ENCODE results near the gene RHBDL1. TPM values are rescaled to one million over a fixed set of nuclear protein-coding genes. Genes with fewer than 3 reads are reported as not detected.
A peak's percentile ranks its signal among the peaks of the same experiment; 100 is the strongest.

The RHBDL1 gene
- total RNA-seq, 1 experiment from 2014 or later, result 1.5 TPM

- peaks cover 33% of the 10 kb centered on the region for H3K4me1 ChIP-seq (ENCODE audit: insufficient read depth, low read length, poor library complexity, severe bottlenecking)
- POLR2A ChIA-PET (ENCODE audit: low non-redundant PET), result interaction anchor here (0.6 kb wide), 1 partner anchor 15 kb away, joined by 3 read pairs; no protein-coding TSS in a partner anchor
- no peak for TF ChIP-seq EZH2 (IDR thresholded peaks at IDR 0.05; ENCODE audit: borderline replicate concordance, low read depth, low read length, poor library complexity, severe bottlenecking)
- TF ChIP-seq CTCF (conservative IDR thresholded peaks at IDR 0.05; ENCODE audit: low read depth, low read length), result no peak
These were observed 5.7 kb downstream of the RHBDL1 start for GRCh38 chr16:680967-681745.

DNA sequence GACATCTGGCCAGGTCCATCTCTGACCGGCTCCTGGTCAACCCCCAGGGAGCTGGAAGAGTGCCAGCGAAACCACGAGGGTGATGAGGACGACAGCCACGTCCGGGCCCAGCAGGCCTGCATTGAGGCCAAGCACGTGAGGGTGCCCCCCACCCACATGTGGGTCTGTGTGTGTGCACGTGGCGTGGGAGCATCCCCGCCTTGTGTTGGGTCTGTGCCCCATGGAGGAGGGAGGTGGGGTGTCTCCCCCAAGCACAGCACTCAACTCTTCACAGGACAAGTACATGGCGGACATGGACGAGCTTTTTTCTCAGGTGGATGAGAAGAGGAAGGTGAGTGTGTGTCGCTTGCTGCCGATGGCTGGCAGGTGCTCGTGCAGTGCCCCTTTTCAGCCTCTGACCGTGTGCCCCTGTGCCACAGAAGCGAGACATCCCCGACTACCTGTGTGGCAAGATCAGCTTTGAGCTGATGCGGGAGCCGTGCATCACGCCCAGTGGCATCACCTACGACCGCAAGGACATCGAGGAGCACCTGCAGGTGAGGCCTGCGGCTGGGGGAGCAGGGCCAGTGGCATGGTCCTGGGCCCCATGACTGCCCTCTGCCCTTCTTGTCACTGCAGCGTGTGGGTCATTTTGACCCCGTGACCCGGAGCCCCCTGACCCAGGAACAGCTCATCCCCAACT, 6.4 kb downstream of the RHBDL1 start:
- ChIA-PET CTCF (interaction anchor here (0.5 kb wide), 1 partner anchor 17 kb away, joined by 8 read pairs; no protein-coding TSS in a partner anchor), POLR2A (ENCODE audit: low non-redundant PET) (interaction anchor here (0.6 kb wide), 1 partner anchor 14 kb away, joined by 3 read pairs; no protein-coding TSS in a partner anchor)
- BruUV-seq (replicated peaks), result TSS peak; percentile 90
- peaks cover 25% of the 10 kb centered on the region for H3K36me3 ChIP-seq (ENCODE audit: insufficient read depth, low read length, poor library complexity, severe bottlenecking)
- intact Hi-C loops (cut with micrococcal nuclease; ENCODE audit: unreplicated experiment), result no loop called here
- no peaks in the 10 kb centered on the region for H3K27me3 ChIP-seq (replicated peaks; ENCODE audit: insufficient read depth, low read depth, low read length, poor library complexity)
- H3K4me3 ChIP-seq (ENCODE audit: low read depth, low read length, poor library complexity, severe bottlenecking), result peak overlapping the region; percentile 94
- TF ChIP-seq EZH2 (IDR thresholded peaks at IDR 0.05; ENCODE audit: borderline replicate concordance, low read depth, low read length, poor library complexity, severe bottlenecking), result no peak
- TF ChIP-seq CTCF (conservative IDR thresholded peaks at IDR 0.05; ENCODE audit: low read depth, low read length), result no peak
- peaks cover 33% of the 10 kb centered on the region for H3K4me1 ChIP-seq (ENCODE audit: insufficient read depth, low read length, poor library complexity, severe bottlenecking)
- no peak for DNase-seq (ENCODE audit: low spot score)
- H3K9me3 ChIP-seq (ENCODE audit: low read depth, low read length, poor library complexity, severe bottlenecking), result no peaks in the 10 kb centered on the region
- peak overlapping the region; percentile 86 for H3K27ac ChIP-seq (ENCODE audit: low read depth, low read length, poor library complexity, severe bottlenecking)

More at GRCh38 chr16:680967-681745, 5.7 kb downstream of the RHBDL1 start:
- H3K27me3 ChIP-seq (replicated peaks; ENCODE audit: insufficient read depth, low read depth, low read length, poor library complexity), result no peaks in the 10 kb centered on the region
- peak; percentile 52 for DNase-seq (ENCODE audit: low spot score)
- H3K9me3 ChIP-seq (ENCODE audit: low read depth, low read length, poor library complexity, severe bottlenecking), result no peaks in the 10 kb centered on the region
- BruUV-seq (replicated peaks), result no TSS peak
- peaks cover 23% of the 10 kb centered on the region for H3K36me3 ChIP-seq (ENCODE audit: insufficient read depth, low read length, poor library complexity, severe bottlenecking)
- H3K4me3 ChIP-seq (ENCODE audit: low read depth, low read length, poor library complexity, severe bottlenecking), result peak overlapping the region; percentile 94
- intact Hi-C loops (cut with micrococcal nuclease; ENCODE audit: unreplicated experiment), result no loop called here
- H3K27ac ChIP-seq (ENCODE audit: low read depth, low read length, poor library complexity, severe bottlenecking), result peak overlapping the region; percentile 86
- CTCF ChIA-PET, result interaction anchor here (0.5 kb wide), 1 partner anchor 16 kb away, joined by 8 read pairs; no protein-coding TSS in a partner anchor

DNA sequence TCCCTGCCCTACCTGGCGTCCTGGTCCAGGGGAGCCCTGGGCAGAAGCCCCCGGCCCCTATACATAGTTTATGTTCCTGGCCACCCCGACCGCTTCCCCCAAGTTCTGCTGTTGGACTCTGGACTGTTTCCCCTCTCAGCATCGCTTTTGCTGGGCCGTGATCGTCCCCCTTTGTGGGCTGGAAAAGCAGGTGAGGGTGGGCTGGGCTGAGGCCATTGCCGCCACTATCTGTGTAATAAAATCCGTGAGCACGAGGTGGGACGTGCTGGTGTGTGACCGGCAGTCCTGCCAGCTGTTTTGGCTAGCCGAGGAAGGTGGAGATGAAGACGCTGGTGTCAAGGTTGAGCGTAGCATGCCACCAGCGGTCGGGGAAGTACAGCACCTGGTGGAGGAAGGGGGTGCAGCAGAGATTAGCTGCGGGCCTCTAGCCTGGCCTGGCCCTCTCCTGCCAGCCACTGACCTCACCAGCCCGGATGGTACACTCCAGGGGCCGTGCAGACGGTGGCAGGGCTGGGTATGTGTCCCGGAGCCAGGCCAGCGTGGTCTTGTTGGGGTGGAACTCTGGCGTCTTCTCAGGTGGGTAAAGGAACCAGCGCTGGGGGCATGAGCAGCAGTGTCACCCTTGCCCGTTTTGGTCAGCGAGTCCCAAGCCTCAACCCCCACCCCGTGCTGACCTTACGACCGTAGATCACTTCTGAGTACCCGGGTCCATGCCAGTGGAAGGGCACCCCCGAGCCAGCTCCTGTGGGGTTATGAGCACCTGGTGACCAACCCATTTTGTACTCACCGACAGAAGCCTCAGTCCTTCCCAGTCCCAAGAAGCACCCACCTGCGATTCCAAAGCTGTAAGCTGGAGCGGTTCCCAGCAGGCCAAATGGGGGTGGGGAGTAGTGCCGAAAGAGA, 7.3 kb downstream of the RHBDL1 start:
- H3K4me1 ChIP-seq (ENCODE audit: insufficient read depth, low read length, poor library complexity, severe bottlenecking), result peaks cover 33% of the 10 kb centered on the region
- no TSS peak for BruUV-seq (replicated peaks)
- peak overlapping the region; percentile 86 for H3K27ac ChIP-seq (ENCODE audit: low read depth, low read length, poor library complexity, severe bottlenecking)
- DNase-seq (ENCODE audit: low spot score), result no peak
- intact Hi-C loops (cut with micrococcal nuclease; ENCODE audit: unreplicated experiment), result no loop called here
- TF ChIP-seq EZH2 (IDR thresholded peaks at IDR 0.05; ENCODE audit: borderline replicate concordance, low read depth, low read length, poor library complexity, severe bottlenecking) (no peak), CTCF (conservative IDR thresholded peaks at IDR 0.05; ENCODE audit: low read depth, low read length) (no peak)
- ChIA-PET CTCF (no interaction called here), POLR2A (ENCODE audit: low non-redundant PET) (no interaction called here)
- H3K27me3 ChIP-seq (replicated peaks; ENCODE audit: insufficient read depth, low read depth, low read length, poor library complexity), result no peaks in the 10 kb centered on the region
- no peaks in the 10 kb centered on the region for H3K9me3 ChIP-seq (ENCODE audit: low read depth, low read length, poor library complexity, severe bottlenecking)
- H3K36me3 ChIP-seq (ENCODE audit: insufficient read depth, low read length, poor library complexity, severe bottlenecking), result peaks cover 27% of the 10 kb centered on the region
- peak overlapping the region; percentile 63 for H3K4me3 ChIP-seq (ENCODE audit: low read depth, low read length, poor library complexity, severe bottlenecking)
